HG03520 (cell line): ENCODE measurements around the gene ACOT2.
"Not testable (repeated sequence)": the region's sequence is repeated elsewhere in the genome, so short reads cannot be mapped to it uniquely, and the experiment has no call there.

Source experiments
- ATAC-seq: cut with Tn5 transposase; IDR thresholded peaks from one replicate; pipeline ENCODE4 v1.9.1; 2021; ENCODE audit warnings: mild to moderate bottlenecking, moderate library complexity; ENCODE audit not compliant: unreplicated experiment

Gene ACOT2

DNA sequence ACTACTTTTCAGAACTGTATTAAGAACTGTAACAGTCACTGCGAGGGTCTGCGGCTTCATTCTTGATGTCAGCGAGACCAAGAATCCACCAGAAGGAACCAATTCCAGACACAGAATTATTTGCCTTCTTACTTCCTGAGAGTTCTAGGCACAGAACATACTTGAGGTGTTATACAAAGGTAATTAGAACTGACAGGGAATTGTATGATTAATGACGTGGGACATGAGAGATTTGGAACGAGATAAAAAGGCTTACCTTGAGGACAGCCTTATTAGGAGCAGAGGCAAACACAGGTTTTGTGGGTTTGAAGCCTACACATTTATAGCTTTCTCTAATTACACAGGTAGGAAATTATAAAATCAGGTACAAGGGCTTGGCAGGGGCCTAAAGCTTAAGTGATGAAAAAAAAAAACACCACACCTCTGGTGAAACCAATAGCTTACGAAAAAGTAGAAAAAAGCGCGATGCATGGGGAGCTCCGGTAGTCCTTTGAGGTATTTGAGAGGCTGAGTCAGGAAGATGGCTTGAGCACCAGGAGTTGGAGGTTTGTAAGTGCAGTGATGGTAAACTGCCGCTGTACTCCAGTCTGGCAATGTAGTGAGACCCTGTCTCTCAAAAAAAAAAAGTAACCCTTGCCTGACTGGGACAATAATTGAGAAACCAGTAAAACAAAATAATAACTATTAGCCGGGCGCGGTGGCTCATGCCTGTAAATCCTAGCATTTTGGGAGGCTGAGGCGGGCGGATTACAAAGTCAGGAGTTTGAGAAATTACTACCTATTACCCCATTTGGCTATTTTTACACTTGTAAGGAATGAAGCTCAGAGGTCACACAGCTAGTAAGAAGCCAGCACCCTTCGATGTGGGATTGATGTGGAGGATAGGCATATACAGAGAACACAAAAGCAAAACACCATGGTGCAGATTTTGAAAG, 795 bp upstream of the ACOT2 start:
- no peak for ATAC-seq

GRCh38 chr14:73568886-73569184, 178 bp upstream of the ACOT2 start:
- not testable (repeated sequence) for ATAC-seq

DNA sequence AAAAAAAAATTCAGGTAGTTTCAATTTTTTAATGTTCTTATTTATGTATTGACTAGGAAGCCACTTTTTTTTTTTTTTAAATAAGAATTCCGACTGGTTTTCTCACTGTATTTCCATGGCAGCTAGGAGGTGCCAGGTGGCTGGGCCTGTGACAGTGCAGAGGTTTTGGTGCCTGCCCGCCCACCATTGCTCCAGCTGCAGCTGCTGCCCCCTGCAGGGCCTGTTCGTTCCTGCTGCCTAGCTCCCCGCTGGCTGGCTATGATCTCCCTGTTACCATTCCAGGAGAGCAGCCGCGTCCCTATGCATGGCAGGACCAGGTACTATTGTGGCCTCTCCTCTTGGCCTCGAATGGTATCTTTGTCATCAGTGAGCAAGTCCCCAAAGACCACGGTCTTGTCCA, 1.9 kb downstream of the ACOT2 start:
- peak; percentile 56 for ATAC-seq

- not testable (repeated sequence) for ATAC-seq
Observed at GRCh38 chr14:73573034-73573433, 4.0 kb downstream of the ACOT2 start.

DNA sequence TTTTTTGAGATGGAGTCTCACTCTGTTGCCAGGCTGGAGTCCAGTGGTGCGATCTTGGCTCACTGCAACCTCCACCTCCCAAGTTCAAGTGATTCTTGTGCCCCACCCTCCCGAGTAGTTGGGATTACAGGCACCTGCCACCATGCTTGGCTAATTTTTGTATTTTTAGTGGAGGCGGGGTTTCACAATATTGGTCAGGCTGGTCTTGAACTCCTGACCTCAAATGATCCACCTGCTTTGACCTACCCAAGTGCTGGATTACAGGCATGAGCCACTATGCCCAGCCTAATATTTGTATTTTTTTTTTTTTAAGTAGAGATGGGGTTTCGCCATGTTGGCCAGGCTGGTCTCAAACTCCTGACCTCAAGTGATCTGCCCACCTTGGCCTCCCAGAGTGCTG, 4.7 kb downstream of the ACOT2 start:
- not testable (repeated sequence) for ATAC-seq

- ATAC-seq = not testable (repeated sequence)
Observed at GRCh38 chr14:73574251-73574650, 5.2 kb downstream of the ACOT2 start.

DNA sequence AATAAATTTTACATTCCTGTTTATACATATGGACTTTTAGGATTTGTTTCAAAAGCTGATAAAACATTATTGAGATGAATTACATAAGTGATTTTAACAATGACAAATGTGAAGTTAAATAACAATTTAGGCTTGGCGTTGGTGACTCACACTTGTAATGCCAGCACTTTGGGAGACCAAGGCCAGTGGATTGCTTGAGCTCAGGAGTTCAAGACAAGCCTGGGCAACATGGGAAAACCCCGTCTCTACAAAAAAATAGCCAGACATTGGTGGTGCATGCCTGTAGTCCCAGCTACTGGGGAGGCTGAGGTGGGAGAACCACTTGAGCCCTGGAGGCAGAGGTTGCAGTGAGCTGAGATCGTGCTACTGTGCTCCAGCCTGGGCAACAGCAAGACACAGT, 7.4 kb downstream of the ACOT2 start:
- no peak for ATAC-seq

GRCh38 chr14:73577214-73577613, 8.2 kb downstream of the ACOT2 start:
- ATAC-seq = not testable (repeated sequence)

GRCh38 chr14:73582102-73582979, 13.3 kb downstream of the ACOT2 start:
- not testable (repeated sequence) for ATAC-seq

DNA sequence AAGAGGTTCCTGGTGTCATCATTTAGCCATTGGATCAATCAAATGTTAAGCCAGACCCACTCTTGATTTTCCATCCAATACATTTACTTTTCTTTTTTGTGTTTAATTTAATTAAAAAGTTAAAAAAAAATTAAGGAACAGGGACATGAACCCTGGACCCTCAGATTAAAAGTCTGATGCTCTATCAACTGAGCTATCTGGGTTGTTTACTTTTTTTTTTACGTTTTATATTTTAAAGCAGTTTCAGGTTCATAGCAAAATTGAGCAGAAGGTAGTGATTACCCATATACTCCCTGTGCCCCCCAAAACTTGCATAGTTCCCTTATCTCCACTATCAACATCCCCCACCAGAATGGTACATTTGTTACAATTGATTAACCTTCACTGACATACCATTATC, 19.7 kb downstream of the ACOT2 start:
- ATAC-seq = no peak

DNA sequence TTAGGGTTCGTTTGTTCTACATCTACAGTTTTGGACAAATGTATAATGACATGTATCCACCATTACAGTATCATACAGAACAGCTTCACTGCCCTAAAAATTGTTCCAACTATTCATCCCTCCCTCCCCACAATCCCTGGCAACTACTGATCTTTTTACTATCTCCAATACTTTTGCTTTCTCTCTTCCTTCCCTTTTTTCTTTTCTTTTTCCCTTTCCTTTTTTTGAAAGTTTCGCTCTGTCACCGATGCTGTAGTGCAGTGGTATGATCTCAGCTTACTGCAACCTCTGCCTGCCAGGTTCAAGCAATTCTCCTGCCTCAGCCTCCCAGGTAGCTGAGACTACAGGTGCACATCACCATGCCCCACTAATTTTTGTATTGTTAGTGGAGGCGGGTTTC, 20.1 kb downstream of the ACOT2 start:
- ATAC-seq = no peak

- not testable (repeated sequence) for ATAC-seq
Observed at GRCh38 chr14:73590673-73591004, 21.6 kb downstream of the ACOT2 start.

GRCh38 chr14:73591690-73592449, 22.9 kb downstream of the ACOT2 start, which contains the start of gene ACOT4:
Gene ACOT4 (plus strand): TSS chr14:73591873. CDS start chr14:73591960, 87 bp downstream.
- ATAC-seq = no peak

DNA sequence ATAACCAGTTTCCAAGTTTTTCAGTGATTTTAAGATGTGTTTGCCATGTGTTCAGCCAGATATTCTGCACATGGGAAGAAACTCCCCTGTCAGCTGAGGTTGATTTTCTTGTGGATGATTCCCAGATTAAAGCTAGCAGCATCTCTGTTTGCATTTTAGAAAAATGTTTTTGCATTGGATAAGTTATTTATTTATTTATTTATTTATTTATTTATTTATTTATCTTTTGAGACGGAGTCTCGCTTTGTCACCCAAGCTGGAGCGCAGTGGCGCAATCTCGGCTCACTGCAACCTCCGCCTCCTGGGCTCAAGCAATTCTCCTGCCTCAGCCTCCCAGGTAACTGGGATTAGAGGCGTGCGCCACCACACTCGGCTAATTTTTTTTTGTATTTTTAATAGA, 25.5 kb downstream of the ACOT2 start:
- ATAC-seq = no peak

DNA sequence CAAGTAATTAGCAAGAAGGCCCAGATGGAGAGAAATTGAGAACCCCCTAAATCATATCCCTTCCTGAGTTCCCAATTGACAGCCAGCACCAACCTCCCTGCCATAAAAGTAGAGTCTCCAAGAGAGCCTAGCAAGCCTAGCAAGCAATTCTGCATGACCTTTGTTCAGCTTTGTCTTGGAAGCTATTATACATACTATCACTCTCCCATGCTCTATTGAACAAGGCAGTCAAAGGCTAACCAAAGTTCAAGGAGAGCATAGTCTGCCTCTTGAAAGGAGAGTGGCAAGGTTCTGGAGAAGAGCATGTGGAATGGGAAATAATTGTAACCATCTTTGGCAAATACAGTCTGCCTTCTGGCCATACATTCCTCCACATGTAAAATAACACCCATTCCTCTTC, 30.5 kb downstream of the ACOT2 start:
- ATAC-seq = no peak

DNA sequence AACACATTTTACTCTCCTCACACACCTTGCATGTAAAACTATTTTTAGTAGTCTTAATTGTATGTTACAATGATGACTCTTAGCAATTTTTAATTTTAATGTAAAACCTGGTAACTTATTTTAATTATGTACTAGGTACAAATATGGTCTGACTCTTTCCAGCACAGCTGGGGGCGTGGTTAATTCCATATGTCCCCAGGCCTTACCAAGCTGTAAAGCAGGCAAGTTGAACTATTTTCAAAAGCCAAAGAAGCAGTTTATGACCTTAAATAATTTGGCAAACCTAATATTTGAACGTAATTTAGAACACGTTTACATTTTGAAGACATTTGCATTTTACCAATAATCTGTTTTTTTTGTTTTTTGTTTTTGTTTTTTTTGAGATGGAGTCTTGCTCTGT, 34.0 kb downstream of the ACOT2 start:
- no peak for ATAC-seq

GRCh38 chr14:73606271-73606670, 37.3 kb downstream of the ACOT2 start:
- ATAC-seq = no peak

DNA sequence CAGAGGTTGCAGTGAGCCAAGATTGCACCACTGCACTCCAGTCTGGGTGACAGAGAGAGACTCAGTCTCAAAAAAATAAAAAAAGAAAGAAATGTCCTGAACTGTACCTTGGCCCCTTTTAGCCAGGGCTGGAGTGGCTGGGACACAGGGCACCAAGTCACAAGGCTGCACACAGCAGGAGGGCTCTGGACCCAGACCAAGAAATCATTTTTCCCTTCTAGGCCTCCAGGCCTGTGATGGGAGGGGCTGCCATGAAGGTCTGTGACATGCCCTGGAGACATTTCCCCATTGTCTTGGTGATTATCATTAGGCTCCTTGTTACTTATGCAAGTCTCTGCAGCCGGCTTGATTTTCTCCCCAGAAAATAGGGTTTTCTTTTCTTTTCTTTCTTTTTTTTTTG, 38.2 kb downstream of the ACOT2 start:
- ATAC-seq = no peak

GRCh38 chr14:73610687-73611086, 41.7 kb downstream of the ACOT2 start:
- no peak for ATAC-seq

DNA sequence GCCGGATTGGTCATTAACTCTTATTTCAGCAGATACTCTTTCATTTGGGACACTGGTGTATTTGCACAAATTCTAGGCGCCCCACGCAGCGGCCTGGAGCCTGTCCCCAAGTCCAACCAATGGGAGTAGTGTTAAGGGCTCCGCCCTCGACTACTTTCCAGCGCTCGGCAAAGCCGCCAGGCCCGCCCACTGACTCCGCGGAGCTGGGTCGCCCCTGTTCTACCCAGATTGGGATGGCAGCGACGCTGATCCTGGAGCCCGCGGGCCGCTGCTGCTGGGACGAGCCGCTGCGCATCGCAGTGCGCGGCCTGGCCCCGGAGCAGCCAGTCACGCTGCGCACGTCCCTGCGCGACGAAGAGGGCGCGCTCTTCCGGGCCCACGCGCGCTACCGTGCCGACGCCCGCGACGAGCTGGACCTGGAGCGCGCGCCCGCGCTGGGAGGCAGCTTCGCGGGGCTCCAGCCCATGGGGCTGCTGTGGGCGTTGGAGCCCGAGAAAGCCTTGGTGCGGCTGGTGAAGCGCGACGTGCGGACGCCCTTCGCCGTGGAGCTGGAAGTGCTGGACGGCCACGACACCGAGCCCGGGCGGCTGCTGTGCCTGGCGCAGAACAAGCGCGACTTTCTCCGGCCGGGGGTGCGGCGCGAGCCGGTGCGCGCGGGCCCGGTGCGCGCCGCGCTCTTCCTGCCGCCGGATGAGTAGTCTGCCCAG, 43.5 kb downstream of the ACOT2 start, which contains the start of gene ACOT6:
ACOT6 (plus strand) TSS at position 179 of the 707 bp plus-strand sequence; CDS start at position 234, 55 bp downstream.
- peak; percentile 46 for ATAC-seq

DNA sequence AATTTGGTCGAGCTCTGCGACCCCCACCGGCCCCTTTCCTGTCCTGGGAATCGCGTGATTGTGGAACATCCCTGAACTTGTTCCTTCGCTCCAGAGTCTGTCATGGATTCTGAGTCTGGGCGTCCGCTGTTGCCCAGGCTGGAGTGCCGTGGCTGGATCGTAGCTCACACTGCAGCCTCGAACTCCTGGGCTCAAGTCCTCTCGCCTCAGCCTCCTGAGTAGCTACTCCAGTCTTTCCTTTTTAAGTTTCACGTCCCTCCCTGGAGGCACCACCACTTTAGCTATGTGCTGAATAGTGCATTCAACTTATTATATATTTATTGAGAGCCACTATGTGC, 44.0 kb downstream of the ACOT2 start:
- peak; percentile 9 for ATAC-seq
